ENCODE data around the gene ZNF488.
A peak's percentile ranks its signal among the peaks of the same experiment; 100 is the strongest.

Gene ZNF488, protein sequence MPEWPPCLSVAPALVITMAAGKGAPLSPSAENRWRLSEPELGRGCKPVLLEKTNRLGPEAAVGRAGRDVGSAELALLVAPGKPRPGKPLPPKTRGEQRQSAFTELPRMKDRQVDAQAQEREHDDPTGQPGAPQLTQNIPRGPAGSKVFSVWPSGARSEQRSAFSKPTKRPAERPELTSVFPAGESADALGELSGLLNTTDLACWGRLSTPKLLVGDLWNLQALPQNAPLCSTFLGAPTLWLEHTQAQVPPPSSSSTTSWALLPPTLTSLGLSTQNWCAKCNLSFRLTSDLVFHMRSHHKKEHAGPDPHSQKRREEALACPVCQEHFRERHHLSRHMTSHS

DNA sequence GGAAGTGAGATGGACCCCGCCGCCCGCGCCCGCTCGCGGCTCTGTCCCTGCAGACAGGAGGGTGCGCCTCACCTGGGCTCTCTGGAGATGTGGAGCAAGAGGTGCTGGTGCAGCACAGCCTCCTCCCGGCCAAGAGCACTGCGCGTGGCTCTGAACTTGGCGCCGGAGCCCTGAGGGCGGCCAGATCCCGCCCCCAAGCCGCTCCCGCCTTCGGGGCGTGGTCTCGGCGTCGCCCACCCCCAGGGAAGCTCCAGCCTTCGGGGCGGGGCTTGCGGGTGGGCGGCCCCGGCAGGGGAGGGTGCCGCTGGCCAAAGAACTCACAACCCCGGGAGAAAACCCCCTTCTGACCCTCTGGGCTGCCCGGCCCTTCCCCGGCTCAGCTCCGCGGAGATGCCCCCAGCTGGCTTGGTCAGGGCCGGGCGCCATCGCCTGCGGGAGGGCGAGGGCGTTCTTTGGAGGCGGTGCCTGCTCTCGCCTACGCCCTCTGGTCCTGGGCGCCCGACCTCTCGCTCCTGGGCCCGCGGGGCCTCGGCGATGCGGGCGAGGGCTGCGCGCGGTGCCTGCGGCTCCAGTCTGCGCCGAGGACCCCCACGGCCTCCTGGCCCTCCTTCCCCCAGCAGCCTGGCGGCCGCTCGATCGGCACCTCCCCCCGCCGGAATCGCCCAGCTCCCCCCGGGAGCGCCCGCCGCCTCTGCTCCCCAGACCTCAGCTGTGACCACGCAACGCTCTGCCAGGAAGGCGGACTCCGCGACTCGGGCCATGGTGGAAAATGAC is at the start of gene ZNF488:
ZNF488 (minus strand) TSS at position 146 of the 774 bp plus-strand sequence. CDS start 15,464 bp downstream, outside the sequence.
- Histone ChIP-seq H3K4me1 (ENCODE audit: control insufficient read depth in 1 of 2, insufficient read depth in 2 of 2, low read length in 2 of 2) (peaks cover 38% of the 10 kb centered on the region in 2 donors), H3K27ac (ENCODE audit: low read depth, low read length) (peak within 1 kb of the TSS; percentile 74), H3K27me3 (ENCODE audit: control insufficient read depth in 1 of 2, insufficient read depth in 2 of 2, low read length in 2 of 2) (no peaks in the 10 kb centered on the region), H3K36me3 (ENCODE audit: control insufficient read depth in 1 of 2, insufficient read depth in 2 of 2, low read length in 2 of 2) (no peaks in the 10 kb centered on the region), H3K9me3 (ENCODE audit: control insufficient read depth in 1 of 2, low read length in 2 of 2) (no peaks in the 10 kb centered on the region), H3K4me3 (ENCODE audit: low read depth in 1 of 2, low read length in 2 of 2) (peak within 1 kb of the TSS; percentile 69 to 78), H3K9ac (ENCODE audit: low read depth in 1 of 2, low read length in 2 of 2) (peak within 1 kb of the TSS; percentile 55 to 68)

DNA sequence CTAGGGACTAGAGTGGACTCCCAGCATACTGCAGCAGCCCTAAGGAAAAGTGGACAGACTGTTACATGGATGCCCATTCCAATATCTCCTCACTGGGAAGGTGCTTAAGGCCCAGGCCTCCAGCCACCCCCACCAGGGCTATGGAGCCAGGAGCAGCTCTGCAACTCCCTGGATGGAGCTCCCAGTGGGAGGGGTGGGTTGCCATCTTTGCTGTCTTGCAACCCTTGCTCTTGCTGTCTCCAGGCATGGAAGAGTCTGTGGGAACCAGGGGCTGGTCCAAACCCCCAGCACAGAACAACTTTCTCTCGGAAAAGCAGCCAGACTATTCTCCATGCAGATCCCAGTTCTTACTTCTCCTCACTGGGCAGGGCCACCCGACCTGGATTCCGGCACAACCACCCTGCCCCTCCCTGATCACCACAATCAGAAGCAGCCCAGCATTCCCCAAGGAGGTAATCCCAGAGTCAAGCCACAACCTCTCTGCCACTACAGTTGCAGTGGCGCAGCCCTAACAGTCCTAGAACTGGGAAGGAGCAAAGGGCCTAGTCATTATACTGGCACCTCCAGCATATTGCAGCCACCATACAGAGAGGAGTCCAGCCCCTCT is 41.8 kb upstream of the ZNF488 start:
- no peaks in the 10 kb centered on the region for H3K4me1 ChIP-seq (ENCODE audit: control insufficient read depth in 1 of 2, insufficient read depth in 2 of 2, low read length in 2 of 2)
- H3K9me3 ChIP-seq (ENCODE audit: control insufficient read depth in 1 of 2, low read length in 2 of 2) = no peaks in the 10 kb centered on the region
- no peaks in the 10 kb centered on the region for H3K36me3 ChIP-seq (ENCODE audit: control insufficient read depth in 1 of 2, insufficient read depth in 2 of 2, low read length in 2 of 2)
- no peak overlapping the region for H3K27ac ChIP-seq (ENCODE audit: low read depth, low read length)
- H3K4me3 ChIP-seq (ENCODE audit: low read depth in 1 of 2, low read length in 2 of 2) = no peak overlapping the region
- H3K27me3 ChIP-seq (ENCODE audit: control insufficient read depth in 1 of 2, insufficient read depth in 2 of 2, low read length in 2 of 2) = no peaks in the 10 kb centered on the region
- no peak overlapping the region for H3K9ac ChIP-seq (ENCODE audit: low read depth in 1 of 2, low read length in 2 of 2)

DNA sequence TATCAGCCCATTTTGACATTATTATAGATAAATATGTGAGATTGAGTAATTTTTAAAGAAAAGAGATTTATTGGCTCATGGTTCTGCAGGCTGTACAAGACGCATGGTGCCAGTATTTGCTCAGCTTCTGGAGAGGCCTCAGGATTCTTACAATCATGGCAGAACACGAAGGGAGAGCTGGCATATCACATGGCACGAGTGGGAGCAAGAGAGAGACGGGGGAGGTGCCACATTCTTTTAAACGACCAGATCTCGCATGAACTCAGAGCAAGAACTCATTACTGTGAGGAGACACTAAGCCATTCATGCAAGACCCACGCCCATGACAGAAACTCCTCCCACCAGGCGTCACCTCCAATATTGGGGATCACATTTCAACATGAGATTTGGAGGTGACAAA is 40.1 kb upstream of the ZNF488 start:
- Histone ChIP-seq H3K4me3 (ENCODE audit: low read depth in 1 of 2, low read length in 2 of 2) (no peak overlapping the region), H3K9me3 (ENCODE audit: control insufficient read depth in 1 of 2, low read length in 2 of 2) (no peaks in the 10 kb centered on the region)

DNA sequence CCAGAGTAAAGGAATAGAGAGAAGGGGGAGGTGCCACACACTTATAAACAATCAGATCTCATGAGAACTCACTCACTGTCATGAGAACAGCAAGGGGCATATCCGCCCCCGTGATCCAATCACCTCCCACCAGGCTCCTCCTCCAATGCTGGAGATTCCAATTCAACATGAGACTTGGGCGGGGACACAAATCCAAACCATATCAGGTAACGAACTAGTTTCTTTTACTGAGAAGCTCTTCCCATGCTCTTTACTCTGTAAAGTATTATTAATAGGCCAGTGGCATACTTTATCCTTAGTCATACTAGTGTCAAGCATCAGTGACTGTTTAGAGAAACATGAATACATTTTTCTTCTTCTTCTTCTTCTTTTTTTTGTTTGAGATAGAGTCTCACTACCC is 39.4 kb upstream of the ZNF488 start:
- H3K36me3 ChIP-seq (ENCODE audit: control insufficient read depth in 1 of 2, insufficient read depth in 2 of 2, low read length in 2 of 2) = no peaks in the 10 kb centered on the region

More for the DNA sequence above, 40.1 kb upstream of the ZNF488 start:
- Histone ChIP-seq H3K4me1 (ENCODE audit: control insufficient read depth in 1 of 2, insufficient read depth in 2 of 2, low read length in 2 of 2) (no peaks in the 10 kb centered on the region), H3K36me3 (ENCODE audit: control insufficient read depth in 1 of 2, insufficient read depth in 2 of 2, low read length in 2 of 2) (no peaks in the 10 kb centered on the region), H3K9ac (ENCODE audit: low read depth in 1 of 2, low read length in 2 of 2) (no peak overlapping the region), H3K27ac (ENCODE audit: low read depth, low read length) (no peak overlapping the region), H3K27me3 (ENCODE audit: control insufficient read depth in 1 of 2, insufficient read depth in 2 of 2, low read length in 2 of 2) (no peaks in the 10 kb centered on the region)

DNA sequence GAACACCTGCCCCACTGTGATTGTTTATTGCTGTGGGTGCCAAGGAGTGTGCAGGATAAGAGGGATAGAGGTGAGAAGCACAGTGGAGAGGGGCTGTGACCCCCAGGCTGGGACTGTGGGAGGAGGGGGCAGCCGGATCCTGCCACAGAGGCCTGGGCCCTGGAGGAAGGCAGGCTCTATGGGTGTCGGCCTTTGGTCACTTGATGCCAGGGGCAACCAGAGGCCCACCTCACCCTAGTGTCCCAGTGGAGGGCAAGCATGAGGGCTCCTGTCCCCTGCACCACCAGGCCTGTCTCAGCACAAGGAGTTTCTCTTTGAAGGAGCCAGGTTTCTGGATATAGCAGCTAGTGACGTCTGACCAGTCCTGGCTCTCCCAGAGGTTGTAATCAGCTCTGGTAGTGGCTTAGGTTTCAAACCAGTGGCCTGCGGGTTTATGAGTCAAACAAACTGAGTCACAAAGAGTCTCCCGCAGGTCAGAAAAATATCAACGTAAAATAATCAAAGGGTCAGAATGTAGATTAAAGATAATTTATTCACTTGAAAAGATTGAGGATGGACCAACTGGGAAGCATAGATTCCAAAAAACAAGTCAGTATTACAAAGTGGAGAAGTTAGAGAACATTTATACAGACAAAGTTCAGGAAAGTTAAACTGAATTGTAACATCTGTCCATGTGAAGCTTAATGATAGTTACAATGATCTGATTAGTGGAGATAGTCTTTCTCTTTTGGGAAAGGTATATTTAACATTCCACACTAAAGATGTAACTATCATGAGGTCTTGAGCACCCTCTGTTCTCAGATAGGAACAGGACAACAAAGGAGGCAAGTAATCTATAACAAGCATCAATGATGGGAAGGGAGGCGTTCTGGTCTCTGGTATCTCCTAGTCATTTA is 37.2 kb upstream of the ZNF488 start:
- H3K4me3 ChIP-seq (ENCODE audit: low read depth in 1 of 2, low read length in 2 of 2) = no peak overlapping the region
- no peaks in the 10 kb centered on the region for H3K27me3 ChIP-seq (ENCODE audit: control insufficient read depth in 1 of 2, insufficient read depth in 2 of 2, low read length in 2 of 2)
- H3K9ac ChIP-seq (ENCODE audit: low read depth in 1 of 2, low read length in 2 of 2) = no peak overlapping the region
- no peaks in the 10 kb centered on the region for H3K36me3 ChIP-seq (ENCODE audit: control insufficient read depth in 1 of 2, insufficient read depth in 2 of 2, low read length in 2 of 2)
- no peaks in the 10 kb centered on the region for H3K9me3 ChIP-seq (ENCODE audit: control insufficient read depth in 1 of 2, low read length in 2 of 2)
- H3K27ac ChIP-seq (ENCODE audit: low read depth, low read length) = no peak overlapping the region
- no peaks in the 10 kb centered on the region for H3K4me1 ChIP-seq (ENCODE audit: control insufficient read depth in 1 of 2, insufficient read depth in 2 of 2, low read length in 2 of 2)

More for the DNA sequence above, 39.4 kb upstream of the ZNF488 start:
- H3K4me1 ChIP-seq (ENCODE audit: control insufficient read depth in 1 of 2, insufficient read depth in 2 of 2, low read length in 2 of 2) = no peaks in the 10 kb centered on the region
- H3K9me3 ChIP-seq (ENCODE audit: control insufficient read depth in 1 of 2, low read length in 2 of 2) = no peaks in the 10 kb centered on the region
- no peak overlapping the region for H3K9ac ChIP-seq (ENCODE audit: low read depth in 1 of 2, low read length in 2 of 2)
- H3K27ac ChIP-seq (ENCODE audit: low read depth, low read length) = no peak overlapping the region
- H3K27me3 ChIP-seq (ENCODE audit: control insufficient read depth in 1 of 2, insufficient read depth in 2 of 2, low read length in 2 of 2) = no peaks in the 10 kb centered on the region
- H3K4me3 ChIP-seq (ENCODE audit: low read depth in 1 of 2, low read length in 2 of 2) = no peak overlapping the region

DNA sequence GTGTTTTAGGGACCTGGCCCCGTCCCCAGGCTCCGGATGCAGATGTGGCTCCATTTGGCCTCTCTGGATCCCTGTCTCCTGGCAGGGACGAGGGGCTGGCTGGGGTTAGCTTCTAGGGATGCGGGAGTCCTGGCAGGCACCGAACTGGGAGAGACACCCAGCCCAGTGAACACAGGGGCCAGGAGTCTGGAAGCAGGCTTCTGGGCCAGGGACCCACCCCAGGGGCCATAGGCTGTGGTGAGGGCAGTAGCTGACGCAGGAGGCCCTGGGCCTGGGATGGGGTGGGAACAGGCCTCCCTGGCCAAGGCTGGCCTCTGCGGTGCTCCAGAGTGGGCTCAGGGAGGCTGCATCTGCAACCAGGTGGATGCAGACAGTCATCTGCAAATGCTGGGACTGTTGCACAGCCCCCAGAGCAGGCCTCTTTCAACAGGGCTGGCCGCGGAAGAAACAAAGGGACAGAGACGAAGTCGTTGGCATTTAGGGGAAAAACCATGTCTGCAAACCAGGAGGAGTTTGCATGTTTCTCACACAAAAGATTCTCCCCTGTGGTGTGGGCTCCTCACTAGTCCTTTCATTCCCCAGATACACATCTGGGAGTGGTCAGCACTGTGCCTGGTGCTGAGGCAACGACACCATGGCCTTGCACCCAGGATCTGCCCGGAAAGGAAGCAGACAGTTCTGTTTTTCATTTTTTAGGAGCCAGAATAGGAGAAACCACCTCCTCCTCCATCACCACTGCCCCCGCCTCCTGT is 36.4 kb upstream of the ZNF488 start:
- Histone ChIP-seq H3K9me3 (ENCODE audit: control insufficient read depth in 1 of 2, low read length in 2 of 2) (no peaks in the 10 kb centered on the region), H3K36me3 (ENCODE audit: control insufficient read depth in 1 of 2, insufficient read depth in 2 of 2, low read length in 2 of 2) (no peaks in the 10 kb centered on the region), H3K27me3 (ENCODE audit: control insufficient read depth in 1 of 2, insufficient read depth in 2 of 2, low read length in 2 of 2) (no peaks in the 10 kb centered on the region), H3K9ac (ENCODE audit: low read depth in 1 of 2, low read length in 2 of 2) (no peak overlapping the region), H3K4me3 (ENCODE audit: low read depth in 1 of 2, low read length in 2 of 2) (no peak overlapping the region), H3K27ac (ENCODE audit: low read depth, low read length) (no peak overlapping the region), H3K4me1 (ENCODE audit: control insufficient read depth in 1 of 2, insufficient read depth in 2 of 2, low read length in 2 of 2) (no peaks in the 10 kb centered on the region)

DNA sequence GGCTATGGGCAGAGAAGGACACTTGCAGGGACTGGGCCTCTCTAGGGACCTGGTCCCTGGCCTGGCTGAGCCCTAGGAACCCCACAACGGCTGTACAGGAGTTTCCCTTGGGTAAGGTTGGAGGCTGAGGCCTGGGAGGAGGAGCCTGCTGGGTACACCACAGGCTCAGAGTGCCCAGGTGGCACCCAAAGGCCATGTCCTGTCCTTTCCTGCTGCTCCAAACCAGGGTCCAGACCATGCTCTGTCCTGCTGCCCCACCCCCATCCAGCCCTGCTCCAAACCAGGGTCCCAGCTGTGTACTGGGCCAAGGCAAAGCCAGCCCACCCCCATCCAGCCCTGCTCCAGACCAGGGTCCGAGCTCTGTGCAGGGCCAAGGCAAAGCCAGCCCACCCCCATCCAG is 35.3 kb upstream of the ZNF488 start:
- no peaks in the 10 kb centered on the region for H3K27me3 ChIP-seq (ENCODE audit: control insufficient read depth in 1 of 2, insufficient read depth in 2 of 2, low read length in 2 of 2)
- H3K4me1 ChIP-seq (ENCODE audit: control insufficient read depth in 1 of 2, insufficient read depth in 2 of 2, low read length in 2 of 2) = no peaks in the 10 kb centered on the region
- no peak overlapping the region for H3K27ac ChIP-seq (ENCODE audit: low read depth, low read length)
- H3K36me3 ChIP-seq (ENCODE audit: control insufficient read depth in 1 of 2, insufficient read depth in 2 of 2, low read length in 2 of 2) = no peaks in the 10 kb centered on the region
- H3K4me3 ChIP-seq (ENCODE audit: low read depth in 1 of 2, low read length in 2 of 2) = no peak overlapping the region
- no peak overlapping the region for H3K9ac ChIP-seq (ENCODE audit: low read depth in 1 of 2, low read length in 2 of 2)
- no peaks in the 10 kb centered on the region for H3K9me3 ChIP-seq (ENCODE audit: control insufficient read depth in 1 of 2, low read length in 2 of 2)

DNA sequence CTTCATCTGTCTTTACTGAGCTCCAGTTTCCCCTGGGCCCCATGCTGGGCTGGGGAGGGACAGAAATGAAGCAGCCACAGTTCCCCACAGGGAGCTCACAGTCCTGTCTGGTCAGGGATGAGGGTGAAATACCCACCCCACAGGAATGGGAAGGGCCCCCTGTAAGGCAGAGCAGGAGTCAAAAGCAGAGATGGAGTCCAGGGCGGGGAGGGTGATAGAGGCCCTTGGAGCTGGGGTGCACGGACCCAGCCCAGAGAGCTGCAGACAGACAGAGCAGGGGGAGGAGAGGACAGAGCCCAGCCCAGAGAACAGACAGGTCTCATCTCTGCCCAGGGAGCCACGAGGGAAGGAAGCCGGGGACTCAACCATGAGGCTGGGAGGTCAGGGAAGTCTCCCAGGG is 34.9 kb upstream of the ZNF488 start:
- Histone ChIP-seq H3K4me1 (ENCODE audit: control insufficient read depth in 1 of 2, insufficient read depth in 2 of 2, low read length in 2 of 2) (no peaks in the 10 kb centered on the region), H3K9me3 (ENCODE audit: control insufficient read depth in 1 of 2, low read length in 2 of 2) (no peaks in the 10 kb centered on the region), H3K4me3 (ENCODE audit: low read depth in 1 of 2, low read length in 2 of 2) (no peak overlapping the region), H3K36me3 (ENCODE audit: control insufficient read depth in 1 of 2, insufficient read depth in 2 of 2, low read length in 2 of 2) (no peaks in the 10 kb centered on the region), H3K27me3 (ENCODE audit: control insufficient read depth in 1 of 2, insufficient read depth in 2 of 2, low read length in 2 of 2) (no peaks in the 10 kb centered on the region), H3K9ac (ENCODE audit: low read depth in 1 of 2, low read length in 2 of 2) (no peak overlapping the region), H3K27ac (ENCODE audit: low read depth, low read length) (no peak overlapping the region)

DNA sequence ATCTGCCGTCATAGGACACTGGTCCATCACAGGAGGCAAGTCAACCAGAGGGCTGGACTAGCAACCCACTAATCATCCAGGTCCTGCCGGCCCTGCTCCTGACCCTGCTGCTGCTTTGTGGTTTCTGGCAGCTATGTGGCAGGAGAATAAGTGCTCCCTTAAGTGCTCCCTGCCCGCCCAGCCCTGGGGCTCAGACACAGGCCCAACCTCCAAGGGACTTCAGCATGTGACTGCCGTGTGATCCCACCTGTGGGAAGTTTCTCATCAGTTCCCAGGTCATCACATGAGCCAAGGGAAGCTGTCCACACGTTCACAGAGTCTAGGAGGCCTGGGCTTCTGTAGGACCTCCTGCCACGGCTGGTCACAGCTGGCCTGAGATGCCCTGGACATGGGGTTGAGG is 34.2 kb upstream of the ZNF488 start:
- H3K9ac ChIP-seq (ENCODE audit: low read depth in 1 of 2, low read length in 2 of 2) = no peak overlapping the region
- no peaks in the 10 kb centered on the region for H3K4me1 ChIP-seq (ENCODE audit: control insufficient read depth in 1 of 2, insufficient read depth in 2 of 2, low read length in 2 of 2)
- no peak overlapping the region for H3K4me3 ChIP-seq (ENCODE audit: low read depth in 1 of 2, low read length in 2 of 2)
- H3K9me3 ChIP-seq (ENCODE audit: control insufficient read depth in 1 of 2, low read length in 2 of 2) = no peaks in the 10 kb centered on the region
- H3K27me3 ChIP-seq (ENCODE audit: control insufficient read depth in 1 of 2, insufficient read depth in 2 of 2, low read length in 2 of 2) = no peaks in the 10 kb centered on the region
- no peak overlapping the region for H3K27ac ChIP-seq (ENCODE audit: low read depth, low read length)
- H3K36me3 ChIP-seq (ENCODE audit: control insufficient read depth in 1 of 2, insufficient read depth in 2 of 2, low read length in 2 of 2) = no peaks in the 10 kb centered on the region

Measured in duodenal mucosa (tissue), 2 donors.